Neural progenitor cell (in vitro differentiated cells): ENCODE results near the gene PAPSS2.

Experiments
- CTCF ChIP-seq: fragments of 200-600 bp; sonication (generic); IDR thresholded peaks from 2 replicates; pipeline ENCODE4 v1.5.1; 2017; ENCODE audit warnings: antibody characterized with exemption, mild to moderate bottlenecking
- EZH2 ChIP-seq: fragments of 200-600 bp; sonication (generic); IDR thresholded peaks from 2 replicates; pipeline ENCODE4 v1.6.1; 2017; ENCODE audit warnings: antibody characterized with exemption, mild to moderate bottlenecking, moderate library complexity
- EZH2phosphoT487 ChIP-seq: fragments of 200-600 bp; sonication (generic); IDR thresholded peaks from 2 replicates; pipeline ENCODE4 v1.6.1; 2017; ENCODE audit warnings: antibody characterized with exemption

- TF ChIP-seq CTCF (no peak), EZH2 (no peak), EZH2phosphoT487 (no peak)
Observed at GRCh38 chr10:87678302-87678701, 18.6 kb downstream of the PAPSS2 start.
